IPS DF 6.9 (cell line): ENCODE measurements around the gene EXOSC9.

Source experiments
- DNase-seq: peaks from one replicate; pipeline ENCODE4 v3.0.0-alpha.2; 2013; ENCODE audit warnings: low read depth, low spot score
- H3K27ac ChIP-seq: one replicate; pipeline ENCODE4 v1.5.1; 2013; ENCODE audit warnings: low read length, control low read depth
- H3K27me3 ChIP-seq: 2 replicates; pipeline ENCODE4 v1.6.1; 2013; ENCODE audit warnings: mild to moderate bottlenecking, low read length; ENCODE audit not compliant: control insufficient read depth, insufficient read depth
- H3K36me3 ChIP-seq: 2 replicates; pipeline ENCODE4 v1.6.1; 2013; ENCODE audit warnings: low read length; ENCODE audit not compliant: control insufficient read depth, insufficient read depth
- H3K4me1 ChIP-seq: 2 replicates; pipeline ENCODE4 v1.6.1; 2013; ENCODE audit warnings: low read length; ENCODE audit not compliant: control insufficient read depth, insufficient read depth
- H3K4me3 ChIP-seq: 2 replicates; pipeline ENCODE4 v1.5.1; 2013; ENCODE audit warnings: mild to moderate bottlenecking, low read length
- H3K9me3 ChIP-seq: 2 replicates; pipeline ENCODE4 v1.6.1; 2013; ENCODE audit warnings: low read length, inconsistent platforms; ENCODE audit not compliant: control insufficient read depth, insufficient read depth
- WGBS: extraction: QIAGEN DNeasy Blood & Tissue Kit; methylation state at CpG from one replicate; pipeline ENCODE4 v1.1.7; 2013; ENCODE audit warnings: mixed read lengths, missing lambda C conversion rate; ENCODE audit not compliant: insufficient read length, insufficient coverage; 5-methylcytosine and 5-hydroxymethylcytosine counted together

Gene EXOSC9

GRCh38 chr4:121788896-121789295 is 12.2 kb upstream of the EXOSC9 start:
- Histone ChIP-seq H3K27me3 (no peaks in the 10 kb centered on the region), H3K36me3 (no peaks in the 10 kb centered on the region), H3K9me3 (no peaks in the 10 kb centered on the region), H3K4me1 (no peaks in the 10 kb centered on the region), H3K4me3 (no peak overlapping the region), H3K27ac (no peak overlapping the region)
- WGBS, result no CpG with 5 or more reads among the region's 2 CpGs
- DNase-seq, result no peak

- DNase-seq, result no peak
- Histone ChIP-seq H3K27ac (no peak overlapping the region), H3K36me3 (no peaks in the 10 kb centered on the region), H3K27me3 (no peaks in the 10 kb centered on the region), H3K4me3 (no peak overlapping the region), H3K4me1 (peaks cover under 1% of the 10 kb centered on the region; the same call in 1 of the 2 replicates), H3K9me3 (no peaks in the 10 kb centered on the region)
- WGBS, result no CpG with 5 or more reads among the region's 1 CpG
These were observed 11.7 kb upstream of the EXOSC9 start for GRCh38 chr4:121789455-121789854.

GRCh38 chr4:121789960-121790829 is 10.9 kb upstream of the EXOSC9 start:
- WGBS, result 100% methylated on average over 1 of the region's 3 CpGs
- H3K9me3 ChIP-seq, result no peaks in the 10 kb centered on the region
- H3K27ac ChIP-seq, result no peak overlapping the region
- H3K27me3 ChIP-seq, result no peaks in the 10 kb centered on the region
- no peaks in the 10 kb centered on the region for H3K36me3 ChIP-seq
- DNase-seq, result no peak
- no peak overlapping the region for H3K4me3 ChIP-seq
- H3K4me1 ChIP-seq, result peaks cover 2% of the 10 kb centered on the region; the same call in 1 of the 2 replicates

GRCh38 chr4:121790976-121791375 is 10.1 kb upstream of the EXOSC9 start:
- no peak for DNase-seq
- H3K27me3 ChIP-seq, result no peaks in the 10 kb centered on the region
- peaks cover 3% of the 10 kb centered on the region; the same call in 1 of the 2 replicates for H3K4me1 ChIP-seq
- H3K4me3 ChIP-seq, result no peak overlapping the region
- H3K36me3 ChIP-seq, result no peaks in the 10 kb centered on the region
- H3K9me3 ChIP-seq, result no peaks in the 10 kb centered on the region
- H3K27ac ChIP-seq, result no peak overlapping the region

- Histone ChIP-seq H3K9me3 (no peaks in the 10 kb centered on the region), H3K27ac (no peak overlapping the region), H3K36me3 (no peaks in the 10 kb centered on the region), H3K27me3 (no peaks in the 10 kb centered on the region), H3K4me3 (no peak overlapping the region), H3K4me1 (peaks cover 3% of the 10 kb centered on the region; the same call in 1 of the 2 replicates)
- DNase-seq, result no peak
- WGBS, result no CpG with 5 or more reads among the region's 5 CpGs
These were observed 9.6 kb upstream of the EXOSC9 start for GRCh38 chr4:121791481-121791880.

GRCh38 chr4:121792966-121793365 is 8.2 kb upstream of the EXOSC9 start:
- no peak overlapping the region for H3K4me3 ChIP-seq
- no peaks in the 10 kb centered on the region for H3K36me3 ChIP-seq
- no peak for DNase-seq
- H3K4me1 ChIP-seq, result peaks cover 3% of the 10 kb centered on the region; the same call in 1 of the 2 replicates
- H3K27me3 ChIP-seq, result no peaks in the 10 kb centered on the region
- H3K27ac ChIP-seq, result no peak overlapping the region
- WGBS, result no CpG with 5 or more reads among the region's 2 CpGs
- no peaks in the 10 kb centered on the region for H3K9me3 ChIP-seq

- Histone ChIP-seq H3K36me3 (no peaks in the 10 kb centered on the region), H3K4me1 (peaks cover 3% of the 10 kb centered on the region; the same call in 1 of the 2 replicates), H3K9me3 (no peaks in the 10 kb centered on the region), H3K4me3 (no peak overlapping the region), H3K27ac (no peak overlapping the region), H3K27me3 (no peaks in the 10 kb centered on the region)
- DNase-seq, result no peak
- no CpG with 5 or more reads among the region's 5 CpGs for WGBS
These were observed 6.5 kb upstream of the EXOSC9 start for GRCh38 chr4:121794505-121795188.

GRCh38 chr4:121796283-121796682 is 4.8 kb upstream of the EXOSC9 start:
- H3K4me3 ChIP-seq, result no peak overlapping the region
- no peak overlapping the region for H3K27ac ChIP-seq
- peaks cover 3% of the 10 kb centered on the region; the same call in 1 of the 2 replicates for H3K4me1 ChIP-seq
- no peaks in the 10 kb centered on the region for H3K27me3 ChIP-seq
- peak; percentile 45 for DNase-seq
- no peaks in the 10 kb centered on the region for H3K9me3 ChIP-seq
- H3K36me3 ChIP-seq, result no peaks in the 10 kb centered on the region

- DNase-seq, result no peak
- Histone ChIP-seq H3K36me3 (no peaks in the 10 kb centered on the region; the same call in 1 of the 2 replicates), H3K4me1 (peaks cover 3% of the 10 kb centered on the region; the same call in 1 of the 2 replicates), H3K27me3 (no peaks in the 10 kb centered on the region), H3K9me3 (no peaks in the 10 kb centered on the region), H3K4me3 (no peak overlapping the region), H3K27ac (no peak overlapping the region)
- WGBS, result 100% methylated on average over 1 of the region's 2 CpGs
These were observed 1.8 kb upstream of the EXOSC9 start for GRCh38 chr4:121799208-121799823.

GRCh38 chr4:121799867-121800501 is 1.1 kb upstream of the EXOSC9 start:
- Histone ChIP-seq H3K4me1 (peaks cover 1% of the 10 kb centered on the region; the same call in 1 of the 2 replicates), H3K36me3 (no peaks in the 10 kb centered on the region; the same call in 1 of the 2 replicates), H3K4me3 (no peak overlapping the region), H3K27ac (no peak overlapping the region), H3K9me3 (no peaks in the 10 kb centered on the region), H3K27me3 (no peaks in the 10 kb centered on the region)
- DNase-seq, result no peak
- no CpG with 5 or more reads among the region's 3 CpGs for WGBS
